H9 (cell line): Measurements from ENCODE around the gene RAB33A. TPM values are rescaled to one million over a fixed set of nuclear protein-coding genes. Genes with fewer than 3 reads are reported as not detected.

Experiments
- DNase-seq: peaks from one replicate; pipeline ENCODE4 v3.0.0-alpha.2; 2017
- H2AFZ ChIP-seq: one replicate; pipeline ENCODE4 v1.6.1; 2013; ENCODE audit warnings: mild to moderate bottlenecking, low read length, control low read depth, moderate library complexity
- H2AK5ac ChIP-seq: 2 replicates; pipeline ENCODE4 v1.6.1; 2013; ENCODE audit warnings: low read length, control low read depth, mixed read lengths; ENCODE audit not compliant: insufficient read length
- H2BK120ac ChIP-seq: one replicate; pipeline ENCODE4 v1.6.1; 2013; ENCODE audit warnings: low read depth, mild to moderate bottlenecking, low read length, control low read depth, inconsistent platforms; ENCODE audit not compliant: poor library complexity, severe bottlenecking
- H2BK12ac ChIP-seq: 2 replicates; pipeline ENCODE4 v1.6.1; 2013; ENCODE audit warnings: low read length, control low read depth, mixed read lengths, low read depth; ENCODE audit not compliant: insufficient read length
- H2BK15ac ChIP-seq: 2 replicates; pipeline ENCODE4 v1.6.1; 2013; ENCODE audit warnings: low read depth, low read length, control low read depth
- H2BK20ac ChIP-seq: one replicate; pipeline ENCODE4 v1.6.1; 2013; ENCODE audit warnings: low read depth, mild to moderate bottlenecking, low read length, control low read depth, inconsistent platforms; ENCODE audit not compliant: poor library complexity, severe bottlenecking
- H2BK5ac ChIP-seq: 2 replicates; pipeline ENCODE4 v1.6.1; 2013; ENCODE audit warnings: low read length, control low read depth, mixed read lengths; ENCODE audit not compliant: insufficient read length
- H3K14ac ChIP-seq: 2 replicates; pipeline ENCODE4 v1.6.1; 2013; ENCODE audit warnings: low read length, control low read depth; ENCODE audit not compliant: insufficient read depth
- H3K18ac ChIP-seq: 2 replicates; pipeline ENCODE4 v1.6.1; 2013; ENCODE audit warnings: low read depth, mild to moderate bottlenecking, mixed read lengths, low read length, control low read depth; ENCODE audit not compliant: insufficient read length
- H3K23ac ChIP-seq: 2 replicates; pipeline ENCODE4 v1.6.1; 2013; ENCODE audit warnings: low read length, control low read depth, mixed read lengths, low read depth; ENCODE audit not compliant: insufficient read length
- H3K23me2 ChIP-seq: 2 replicates; pipeline ENCODE4 v1.6.1; 2013; ENCODE audit warnings: low read depth, mild to moderate bottlenecking, mixed read lengths, low read length, control low read depth; ENCODE audit not compliant: insufficient read length, poor library complexity, severe bottlenecking
- H3K27ac ChIP-seq: 2 replicates; pipeline ENCODE4 v1.5.1; 2013; ENCODE audit warnings: low read length, control low read depth, mixed read lengths, low read depth; ENCODE audit not compliant: insufficient read length
- H3K27me3 ChIP-seq: 2 replicates; pipeline ENCODE4 v1.6.1; 2013; ENCODE audit warnings: low read length, control low read depth, inconsistent platforms; ENCODE audit not compliant: insufficient read depth
- H3K4ac ChIP-seq: 2 replicates; pipeline ENCODE4 v1.6.1; 2013; ENCODE audit warnings: low read depth, mild to moderate bottlenecking, control low read depth, inconsistent platforms, low read length, moderate library complexity
- H3K4me1 ChIP-seq: 2 replicates; pipeline ENCODE4 v1.6.1; 2013; ENCODE audit warnings: low read length, control low read depth, inconsistent platforms; ENCODE audit not compliant: insufficient read depth
- H3K4me2 ChIP-seq: 2 replicates; pipeline ENCODE4 v1.6.1; 2013; ENCODE audit warnings: low read length, control low read depth, mixed read lengths; ENCODE audit not compliant: insufficient read length, insufficient read depth
- H3K56ac ChIP-seq: 2 replicates; pipeline ENCODE4 v1.6.1; 2013; ENCODE audit warnings: low read depth, mild to moderate bottlenecking, mixed read lengths, low read length, control low read depth; ENCODE audit not compliant: insufficient read length
- H3K79me1 ChIP-seq: 2 replicates; pipeline ENCODE4 v1.6.1; 2013; ENCODE audit warnings: low read depth, mild to moderate bottlenecking, moderate library complexity, low read length, control low read depth, inconsistent platforms; ENCODE audit not compliant: insufficient read depth, poor library complexity, severe bottlenecking
- H3K79me2 ChIP-seq: 2 replicates; pipeline ENCODE4 v1.6.1; 2013; ENCODE audit warnings: low read length, control low read depth, inconsistent platforms; ENCODE audit not compliant: insufficient read depth
- H3K9ac ChIP-seq: 2 replicates; pipeline ENCODE4 v1.6.1; 2013; ENCODE audit warnings: low read length, control low read depth, mixed read lengths; ENCODE audit not compliant: insufficient read length; ENCODE audit errors: extremely low read depth
- H3K9me3 ChIP-seq: one replicate; pipeline ENCODE4 v1.6.1; 2013; ENCODE audit warnings: low read depth, low read length, inconsistent platforms; ENCODE audit not compliant: control insufficient read depth
- H3T11ph ChIP-seq: one replicate; pipeline ENCODE4 v1.6.1; 2013; ENCODE audit warnings: mild to moderate bottlenecking, low read length, control low read depth, inconsistent platforms
- H4K20me1 ChIP-seq: one replicate; pipeline ENCODE4 v1.6.1; 2013; ENCODE audit not compliant: control insufficient read depth, insufficient read length, insufficient read depth
- H4K5ac ChIP-seq: 2 replicates; pipeline ENCODE4 v1.6.1; 2013; ENCODE audit warnings: low read depth, mild to moderate bottlenecking, mixed read lengths, low read length, control low read depth; ENCODE audit not compliant: insufficient read length
- H4K8ac ChIP-seq: replicated peaks from 2 replicates; pipeline ENCODE4 v1.6.1; 2013; ENCODE audit warnings: low read length, control low read depth, mixed read lengths, low read depth; ENCODE audit not compliant: insufficient read length
- H4K91ac ChIP-seq: 2 replicates; pipeline ENCODE4 v1.6.1; 2013; ENCODE audit warnings: low read depth, mild to moderate bottlenecking, moderate library complexity, mixed read lengths, low read length, control low read depth; ENCODE audit not compliant: insufficient read length
- H3K27ac Mint-ChIP-seq, 3 experiments: 2 replicates in 2 of 3; 3 replicates in 1 of 3; pipeline ENCODE4 v1.8.0; 2020 to 2021; ENCODE audit warnings: mixed read lengths in 3 of 3, mild to moderate bottlenecking in 1 of 3, moderate library complexity in 1 of 3
- H3K27me3 Mint-ChIP-seq: 2 replicates; pipeline ENCODE4 v1.8.0; 2021; ENCODE audit warnings: low read depth, mild to moderate bottlenecking, moderate library complexity, mixed read lengths
- H3K36me3 Mint-ChIP-seq, 3 experiments: 2 replicates in 2 of 3; 3 replicates in 1 of 3; pipeline ENCODE4 v1.8.0; 2020 to 2021; ENCODE audit warnings: low read depth in 3 of 3, mixed read lengths in 3 of 3; ENCODE audit not compliant: insufficient read depth in 1 of 3
- H3K4me1 Mint-ChIP-seq, 2 experiments: 2 replicates each; pipeline ENCODE4 v1.8.0; 2020; ENCODE audit warnings: mixed read lengths in 2 of 2
- H3K4me3 Mint-ChIP-seq, 2 experiments: 2 replicates in 1 of 2; 3 replicates in 1 of 2; pipeline ENCODE4 v1.8.0; 2020 to 2021; ENCODE audit warnings: mild to moderate bottlenecking in 2 of 2, mixed read lengths in 2 of 2, moderate library complexity in 1 of 2
- H3K9me3 Mint-ChIP-seq, 2 experiments: 2 replicates in 1 of 2; 3 replicates in 1 of 2; pipeline ENCODE4 v1.8.0; 2020; ENCODE audit warnings: mild to moderate bottlenecking in 2 of 2, mixed read lengths in 2 of 2, moderate library complexity in 1 of 2
- CTCF ChIP-seq: fragments of 200-600 bp; sonication (generic); conservative IDR thresholded peaks from 3 replicates; pipeline ENCODE4 v1.8.0; 2021; ENCODE audit warnings: antibody characterized with exemption, mild to moderate bottlenecking
- WGBS: extraction: QIAGEN DNeasy Blood & Tissue Kit; methylation state at CpG from one replicate; pipeline ENCODE4 v1.1.7; 2013; ENCODE audit warnings: missing lambda C conversion rate, low lambda C conversion rate, mixed read lengths; ENCODE audit not compliant: insufficient read length; ENCODE audit errors: extremely low coverage; 5-methylcytosine and 5-hydroxymethylcytosine counted together
- total RNA-seq: library from RNA; stranded (reverse); gene quantifications from 2 replicates; pipeline ENCODE4 v1.2.1, GENCODE V29; 2021

RAB33A gene
- total RNA-seq, 1 experiment from 2014 or later: 0.59 TPM

GRCh38 chrX:130179170-130179569 lies 7.4 kb downstream of the RAB33A start:
- H3K14ac ChIP-seq: no peak overlapping the region
- H3K4me2 ChIP-seq: no peak overlapping the region
- no peak overlapping the region for H3T11ph ChIP-seq
- H3K4ac ChIP-seq: no peak overlapping the region
- no peaks in the 10 kb centered on the region; the same call in 1 of the 2 replicates for H3K79me2 ChIP-seq
- no peaks in the 10 kb centered on the region for H4K20me1 ChIP-seq
- Mint-ChIP-seq H3K27ac (no peak overlapping the region), H3K4me3 (no peak overlapping the region), H3K27me3 (peaks cover 4% of the 10 kb centered on the region), H3K4me1 (no peaks in the 10 kb centered on the region), H3K36me3 (peaks cover 4 to 8% (median 7%) of the 10 kb centered on the region in 3 experiments; a peak in 5 of 7 replicates), H3K9me3 (peaks cover 0 to 61% of the 10 kb centered on the region in 2 experiments; a peak in 2 of 5 replicates)
- no CpG with 5 or more reads among the region's 5 CpGs for WGBS
- H2AFZ ChIP-seq: no peak overlapping the region
- H4K91ac ChIP-seq: no peak overlapping the region
- no peaks in the 10 kb centered on the region for H3K4me1 ChIP-seq
- peaks cover 25% of the 10 kb centered on the region for H3K9me3 ChIP-seq
- no peak for TF ChIP-seq CTCF
- no peak for DNase-seq
- no peak overlapping the region for H2BK12ac ChIP-seq
- H4K5ac ChIP-seq: no peak overlapping the region
- H2BK120ac ChIP-seq: no peak overlapping the region
- H3K23ac ChIP-seq: no peak overlapping the region
- no peaks in the 10 kb centered on the region for H3K79me1 ChIP-seq
- no peak overlapping the region for H2BK20ac ChIP-seq
- no peak overlapping the region for H2BK15ac ChIP-seq
- H3K9ac ChIP-seq: no peak overlapping the region
- H2AK5ac ChIP-seq: no peak overlapping the region
- H2BK5ac ChIP-seq: no peak overlapping the region
- no peak overlapping the region for H4K8ac ChIP-seq
- no peak overlapping the region for H3K56ac ChIP-seq
- H3K27ac ChIP-seq: no peak overlapping the region
- no peak overlapping the region for H3K18ac ChIP-seq
- H3K23me2 ChIP-seq: no peaks in the 10 kb centered on the region
- H3K27me3 ChIP-seq: no peaks in the 10 kb centered on the region
